Measurements from ENCODE around the gene THSD1. TPM values are rescaled to one million over a fixed set of nuclear protein-coding genes. Genes with fewer than 3 reads are reported as not detected.
A peak's percentile ranks its signal among the peaks of the same experiment; 100 is the strongest.

THSD1 gene
- total and polyA plus RNA-seq, 2 donors (not counting 1 experiment from before 2014, with no cell fraction given), result 0.34 to 0.58 TPM

DNA sequence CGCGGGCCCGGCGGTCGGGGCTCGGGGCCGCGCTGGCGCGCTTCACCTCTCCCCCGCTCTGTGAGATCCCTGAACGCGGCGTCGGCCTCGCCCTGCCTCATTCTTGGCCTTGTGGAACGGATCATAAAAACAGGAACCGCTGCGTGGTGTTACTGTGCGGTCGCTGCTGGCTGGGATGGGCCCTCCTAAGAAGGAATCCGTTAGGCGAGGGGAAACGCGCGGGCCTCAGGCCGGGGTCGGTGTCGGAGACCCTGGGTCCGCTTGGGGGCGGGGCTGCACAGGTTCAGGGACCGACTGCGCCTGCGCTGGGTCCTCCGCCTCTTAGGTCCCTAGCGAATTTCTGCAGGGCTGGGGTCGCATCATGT, 49.7 kb upstream of the THSD1 start:
- peak overlapping the region; percentile 97 for H3K4me3 Mint-ChIP-seq
- Histone ChIP-seq H3K4me2 (replicated peaks; ENCODE audit: low read depth, low read length, poor library complexity, severe bottlenecking) (peak overlapping the region; percentile 79), H3K79me2 (ENCODE audit: control insufficient read depth, insufficient read depth, low read length) (peaks cover 42% of the 10 kb centered on the region), H3K4me1 (ENCODE audit: control insufficient read depth in 2 of 2, insufficient read depth in 2 of 2, low read length in 2 of 2) (peaks cover 18 to 21% of the 10 kb centered on the region in 2 donors), H3K9ac (ENCODE audit: low read length) (peak overlapping the region; percentile 92), H3K27ac (ENCODE audit: low read length in 2 of 2) (peak overlapping the region; percentile 93 to 94), H4K20me1 (ENCODE audit: control insufficient read depth, insufficient read depth, low read length, poor library complexity, severe bottlenecking) (peaks cover 6% of the 10 kb centered on the region), H2AFZ (ENCODE audit: insufficient read depth, low read depth, low read length, poor library complexity, severe bottlenecking) (peak overlapping the region; percentile 83), H3K36me3 (replicated peaks in 1 of 2; ENCODE audit: control extremely low read depth in 1 of 2, control insufficient read depth in 1 of 2, extremely low read depth in 1 of 2, insufficient read depth in 2 of 2, low read length in 1 of 2) (peaks cover 1 to 11% of the 10 kb centered on the region in 2 experiments), H3K4me3 (ENCODE audit: control extremely low read depth in 1 of 5, extremely low read depth in 1 of 5, insufficient read depth in 1 of 5, low read depth in 2 of 5, low read length in 4 of 5) (peak overlapping the region; percentile 73 to 98 (median 91)), H3K27me3 (replicated peaks in 1 of 4; ENCODE audit: control extremely low read depth in 1 of 4, control insufficient read depth in 3 of 4, insufficient read depth in 4 of 4, low read length in 3 of 4) (no peaks in the 10 kb centered on the region), H3K9me3 (ENCODE audit: control extremely low read depth in 1 of 3, control insufficient read depth in 2 of 3, insufficient read depth in 1 of 3, low read length in 2 of 3) (no peaks in the 10 kb centered on the region)
- peaks cover 30% of the 10 kb centered on the region for H3K4me1 Mint-ChIP-seq
- H3K27me3 Mint-ChIP-seq, result no peaks in the 10 kb centered on the region
- peak overlapping the region; percentile 93 for H3K27ac Mint-ChIP-seq
- no peak for TF ChIP-seq EZH2 (IDR thresholded peaks at IDR 0.05; ENCODE audit: borderline replicate concordance, insufficient read depth, low read depth, low read length, poor library complexity, severe bottlenecking)
- TF ChIP-seq, protein P1, sequence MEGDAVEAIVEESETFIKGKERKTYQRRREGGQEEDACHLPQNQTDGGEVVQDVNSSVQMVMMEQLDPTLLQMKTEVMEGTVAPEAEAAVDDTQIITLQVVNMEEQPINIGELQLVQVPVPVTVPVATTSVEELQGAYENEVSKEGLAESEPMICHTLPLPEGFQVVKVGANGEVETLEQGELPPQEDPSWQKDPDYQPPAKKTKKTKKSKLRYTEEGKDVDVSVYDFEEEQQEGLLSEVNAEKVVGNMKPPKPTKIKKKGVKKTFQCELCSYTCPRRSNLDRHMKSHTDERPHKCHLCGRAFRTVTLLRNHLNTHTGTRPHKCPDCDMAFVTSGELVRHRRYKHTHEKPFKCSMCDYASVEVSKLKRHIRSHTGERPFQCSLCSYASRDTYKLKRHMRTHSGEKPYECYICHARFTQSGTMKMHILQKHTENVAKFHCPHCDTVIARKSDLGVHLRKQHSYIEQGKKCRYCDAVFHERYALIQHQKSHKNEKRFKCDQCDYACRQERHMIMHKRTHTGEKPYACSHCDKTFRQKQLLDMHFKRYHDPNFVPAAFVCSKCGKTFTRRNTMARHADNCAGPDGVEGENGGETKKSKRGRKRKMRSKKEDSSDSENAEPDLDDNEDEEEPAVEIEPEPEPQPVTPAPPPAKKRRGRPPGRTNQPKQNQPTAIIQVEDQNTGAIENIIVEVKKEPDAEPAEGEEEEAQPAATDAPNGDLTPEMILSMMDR (IDR thresholded peaks at IDR 0.05), result no peak
- no peaks in the 10 kb centered on the region for H3K9me3 Mint-ChIP-seq (ENCODE audit: insufficient read depth)
- ATAC-seq (ENCODE audit: low read depth) (peak; percentile 33), DNase-seq (peak; percentile 92)
- ChIA-PET CTCF (interaction anchor here (1.1 kb wide), 1 partner anchor 162 kb away, joined by 4 read pairs; no protein-coding TSS in a partner anchor), POLR2A (no interaction called here)
- WGBS (ENCODE audit: insufficient coverage), result under 1% methylated on average over 37 of the region's 37 CpGs
- intact Hi-C loops (cut with micrococcal nuclease), result loop anchor here (1.0 to 10.0 kb wide), 7 partner anchors 162 to 871 kb away; partner anchors contain the start of genes ALG11, DHRS12, NEK5 and SUGT1

DNA sequence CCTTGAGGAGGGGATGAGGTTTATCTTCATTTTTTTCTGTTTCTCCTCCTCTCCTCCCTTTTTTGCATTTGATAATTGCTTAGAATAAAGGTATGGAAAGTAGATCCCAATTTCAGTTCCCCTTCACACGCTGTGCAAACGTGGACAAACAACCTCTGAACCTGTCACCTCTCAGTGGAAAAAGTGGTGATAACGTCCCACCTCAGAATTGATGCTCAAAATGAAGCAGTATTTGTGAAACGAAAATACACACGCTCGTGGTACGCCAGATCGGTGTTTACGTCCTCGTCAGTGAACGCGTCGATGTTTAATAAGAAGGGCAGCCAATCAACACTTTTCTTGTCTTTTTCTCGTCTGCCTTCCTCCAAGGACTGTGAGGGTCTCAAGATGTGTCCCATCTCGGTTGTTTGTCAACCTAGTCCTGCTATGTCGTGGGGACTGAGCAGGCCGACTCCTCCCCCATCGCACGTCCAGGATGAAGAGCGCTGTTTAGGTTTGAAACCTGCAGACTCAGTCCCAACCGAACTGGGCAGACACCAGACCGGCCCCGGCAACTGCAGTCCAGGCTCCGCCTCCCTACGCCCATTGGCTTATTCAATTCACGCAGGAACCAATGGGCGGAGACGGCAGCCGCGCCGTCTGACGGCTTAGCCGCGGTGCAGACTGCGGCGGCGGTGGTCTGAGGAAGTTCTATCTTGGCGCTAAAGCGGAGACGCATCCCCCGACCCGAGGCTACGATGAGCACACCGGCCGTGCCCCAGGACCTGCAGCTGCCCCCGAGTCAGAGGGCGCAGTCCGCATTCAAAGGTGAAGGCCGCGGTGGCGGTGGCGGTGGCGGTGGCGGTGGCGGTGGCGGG, 49.1 kb upstream of the THSD1 start, which contains the start of gene CKAP2:
Gene CKAP2 (plus strand): TSS at position 659 of the 857 bp plus-strand sequence. CDS start 79 bp downstream, at position 738.
- Mint-ChIP-seq H3K27ac (peak within 1 kb of the TSS; percentile 98), H3K4me1 (peaks cover 32% of the 10 kb centered on the region), H3K9me3 (ENCODE audit: insufficient read depth) (no peaks in the 10 kb centered on the region), H3K27me3 (no peaks in the 10 kb centered on the region), H3K4me3 (peak within 1 kb of the TSS; percentile 97)
- peak within 1 kb of the TSS; percentile 79 for H3K4me2 ChIP-seq (replicated peaks; ENCODE audit: low read depth, low read length, poor library complexity, severe bottlenecking)
- H3K27ac ChIP-seq (ENCODE audit: low read length in 2 of 2), result peak within 1 kb of the TSS; percentile 93 to 94
- peaks cover 1 to 9% of the 10 kb centered on the region in 2 experiments for H3K36me3 ChIP-seq (replicated peaks in 1 of 2; ENCODE audit: control extremely low read depth in 1 of 2, control insufficient read depth in 1 of 2, extremely low read depth in 1 of 2, insufficient read depth in 2 of 2, low read length in 1 of 2)
- H3K4me1 ChIP-seq (ENCODE audit: control insufficient read depth in 2 of 2, insufficient read depth in 2 of 2, low read length in 2 of 2), result peaks cover 18 to 22% of the 10 kb centered on the region in 2 donors
- ChIA-PET POLR2A (no interaction called here), CTCF (no interaction called here)
- intact Hi-C loops (cut with micrococcal nuclease), result loop anchor here (1.0 to 10.0 kb wide), 8 partner anchors 162 to 870 kb away; partner anchors contain the start of genes ALG11, DHRS12, NEK5 and SUGT1
- H3K27me3 ChIP-seq (replicated peaks in 1 of 4; ENCODE audit: control extremely low read depth in 1 of 4, control insufficient read depth in 3 of 4, insufficient read depth in 4 of 4, low read length in 3 of 4), result no peaks in the 10 kb centered on the region
- ATAC-seq (ENCODE audit: low read depth) (peak; percentile 81), DNase-seq (peak; percentile 98)
- peak within 1 kb of the TSS; percentile 92 for H3K9ac ChIP-seq (ENCODE audit: low read length)
- H4K20me1 ChIP-seq (ENCODE audit: control insufficient read depth, insufficient read depth, low read length, poor library complexity, severe bottlenecking), result peaks cover 6% of the 10 kb centered on the region
- TF ChIP-seq, protein P1 (IDR thresholded peaks at IDR 0.05), result no peak
- no peak for TF ChIP-seq EZH2 (IDR thresholded peaks at IDR 0.05; ENCODE audit: borderline replicate concordance, insufficient read depth, low read depth, low read length, poor library complexity, severe bottlenecking)
- WGBS (ENCODE audit: insufficient coverage), result under 1% methylated on average over 51 of the region's 56 CpGs
- H3K4me3 ChIP-seq (ENCODE audit: control extremely low read depth in 1 of 5, extremely low read depth in 1 of 5, insufficient read depth in 1 of 5, low read depth in 2 of 5, low read length in 4 of 5), result peak within 1 kb of the TSS; percentile 73 to 98 (median 91)
- H3K79me2 ChIP-seq (ENCODE audit: control insufficient read depth, insufficient read depth, low read length), result peaks cover 42% of the 10 kb centered on the region
- H3K9me3 ChIP-seq (ENCODE audit: control extremely low read depth in 1 of 3, control insufficient read depth in 2 of 3, insufficient read depth in 1 of 3, low read length in 2 of 3), result no peaks in the 10 kb centered on the region
- H2AFZ ChIP-seq (ENCODE audit: insufficient read depth, low read depth, low read length, poor library complexity, severe bottlenecking), result peak within 1 kb of the TSS; percentile 83

All from B cell (primary cell).